Measurements from ENCODE around the gene IGFBP4.

Gene IGFBP4

GRCh38 chr17:40472733-40473452, 29.6 kb downstream of the IGFBP4 start:
- no peak for DNase-seq

GRCh38 chr17:40473573-40474365, 30.5 kb downstream of the IGFBP4 start:
- DNase-seq = no peak

GRCh38 chr17:40474419-40475002, 31.3 kb downstream of the IGFBP4 start:
- DNase-seq = no peak

- DNase-seq = no peak
These were observed 32.1 kb downstream of the IGFBP4 start for GRCh38 chr17:40475234-40475908.

- no peak for DNase-seq
These were observed 34.5 kb downstream of the IGFBP4 start for GRCh38 chr17:40477796-40478195.

DNA sequence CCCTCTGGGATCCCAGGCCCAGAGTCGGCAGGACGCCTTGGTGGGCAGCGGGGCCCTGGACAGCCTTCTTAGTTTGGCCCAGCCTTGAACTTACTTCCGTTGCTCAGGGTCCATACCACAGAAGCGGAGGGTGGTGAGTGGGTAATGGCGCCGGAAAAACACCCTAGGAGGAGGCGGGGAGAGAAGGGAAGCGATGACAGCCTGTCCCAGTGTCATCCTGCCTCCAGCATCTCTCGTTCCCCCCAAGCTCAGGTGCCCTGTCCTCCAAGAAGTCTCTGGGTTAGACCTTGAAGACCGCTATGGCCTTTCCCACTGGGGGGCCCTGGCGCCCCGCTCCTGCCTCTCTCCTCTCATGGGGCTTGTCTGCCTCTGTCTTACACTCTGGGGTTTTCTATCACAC, 35.2 kb downstream of the IGFBP4 start:
- no peak for DNase-seq

DNA sequence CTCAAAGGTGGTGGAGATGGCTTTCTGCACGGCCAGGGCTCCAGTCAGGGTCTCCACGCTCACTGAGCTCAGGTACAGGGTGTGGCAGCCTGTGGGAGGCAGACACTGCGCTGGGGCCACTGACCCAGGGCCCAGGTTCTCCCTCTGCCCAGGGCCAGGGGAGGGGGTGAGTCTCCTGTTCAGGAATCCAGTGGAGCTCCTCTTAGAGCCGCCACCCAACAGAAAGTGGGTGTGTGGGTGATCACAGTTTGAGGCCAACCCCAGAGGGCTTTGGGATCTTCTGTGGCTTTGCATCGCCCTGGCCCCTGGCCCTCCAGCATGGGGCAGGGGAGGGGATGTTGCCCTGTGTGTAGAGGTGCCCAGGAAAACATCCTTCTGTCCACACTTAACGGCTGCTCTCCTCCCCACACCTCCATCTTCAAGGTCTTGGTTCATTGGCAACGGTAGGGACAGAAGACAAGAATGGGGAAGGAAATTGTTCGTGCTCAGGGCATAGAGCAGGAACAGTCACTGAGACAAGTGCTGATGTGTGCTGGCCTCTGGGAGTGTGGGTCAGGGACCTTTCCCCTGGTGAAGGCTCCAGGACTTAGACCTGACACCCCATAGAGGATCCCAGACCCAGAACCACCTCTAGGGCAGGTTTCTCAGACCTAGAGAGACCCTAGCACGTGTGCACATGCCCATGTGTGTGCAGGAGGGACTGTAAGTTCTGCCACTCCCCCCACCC, 36.7 kb downstream of the IGFBP4 start:
- no peak for DNase-seq

- DNase-seq = peak in 1 of 2 experiments; percentile 29
These were observed 37.3 kb downstream of the IGFBP4 start for GRCh38 chr17:40480501-40481003.

- DNase-seq = no peak
These were observed 37.9 kb downstream of the IGFBP4 start for GRCh38 chr17:40481106-40481505.

GRCh38 chr17:40482722-40483121, 39.5 kb downstream of the IGFBP4 start:
- no peak for DNase-seq

DNA sequence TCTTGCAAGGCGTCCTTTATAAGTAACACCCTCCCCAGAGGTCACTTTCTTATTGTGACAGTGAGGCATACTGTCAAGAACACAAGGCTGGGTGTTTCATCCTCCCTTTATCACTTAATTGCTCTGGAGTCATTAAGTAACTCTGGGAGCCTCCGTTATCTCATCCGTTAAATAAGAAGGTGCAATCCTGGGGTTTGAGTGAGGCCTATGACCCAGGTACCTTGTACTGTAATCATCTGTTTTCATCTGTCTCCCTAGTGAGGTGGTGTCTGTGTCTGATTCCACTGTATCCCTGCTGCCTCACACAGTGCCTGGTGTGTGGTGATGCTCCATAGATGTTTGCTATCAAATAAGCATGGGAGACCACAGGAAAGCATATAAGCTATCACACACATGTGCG, 40.4 kb downstream of the IGFBP4 start:
- DNase-seq = no peak

- no peak for DNase-seq
These were observed 41.2 kb downstream of the IGFBP4 start for GRCh38 chr17:40484285-40484972.

- DNase-seq = no peak
These were observed 41.8 kb downstream of the IGFBP4 start for GRCh38 chr17:40484973-40485530.

DNA sequence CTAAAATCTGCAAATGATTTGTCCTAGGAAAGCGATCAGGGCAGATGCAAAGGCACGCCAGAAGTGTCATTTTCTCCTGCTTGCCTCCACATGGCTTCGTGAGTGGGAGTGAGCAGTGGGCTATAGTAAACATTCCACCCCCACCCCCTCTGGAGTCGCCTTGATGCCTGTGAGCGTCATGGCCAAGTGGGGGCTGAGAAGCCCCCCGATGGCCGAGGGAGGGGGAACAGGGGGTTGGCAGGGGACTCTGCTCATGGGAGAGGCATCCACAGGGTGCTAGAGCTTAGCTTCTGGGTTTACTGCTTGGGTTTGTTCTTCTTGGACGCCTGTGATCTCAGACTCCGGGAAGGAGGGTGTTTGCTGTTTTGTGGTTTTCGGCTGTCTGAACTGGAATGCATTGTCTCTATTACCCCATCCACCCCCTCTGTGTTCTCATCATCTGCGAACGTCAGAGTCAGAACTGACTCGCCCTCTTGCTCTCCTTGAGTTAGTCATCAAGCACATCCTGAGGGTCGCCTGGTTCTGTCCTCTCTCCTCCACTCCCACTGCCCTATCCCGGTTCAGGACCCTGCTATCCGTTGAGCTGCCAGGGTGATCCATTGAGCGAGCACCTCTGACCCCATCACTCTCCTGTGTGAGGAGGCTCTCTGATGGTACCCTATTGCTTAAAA, 42.7 kb downstream of the IGFBP4 start:
- no peak for DNase-seq

DNA sequence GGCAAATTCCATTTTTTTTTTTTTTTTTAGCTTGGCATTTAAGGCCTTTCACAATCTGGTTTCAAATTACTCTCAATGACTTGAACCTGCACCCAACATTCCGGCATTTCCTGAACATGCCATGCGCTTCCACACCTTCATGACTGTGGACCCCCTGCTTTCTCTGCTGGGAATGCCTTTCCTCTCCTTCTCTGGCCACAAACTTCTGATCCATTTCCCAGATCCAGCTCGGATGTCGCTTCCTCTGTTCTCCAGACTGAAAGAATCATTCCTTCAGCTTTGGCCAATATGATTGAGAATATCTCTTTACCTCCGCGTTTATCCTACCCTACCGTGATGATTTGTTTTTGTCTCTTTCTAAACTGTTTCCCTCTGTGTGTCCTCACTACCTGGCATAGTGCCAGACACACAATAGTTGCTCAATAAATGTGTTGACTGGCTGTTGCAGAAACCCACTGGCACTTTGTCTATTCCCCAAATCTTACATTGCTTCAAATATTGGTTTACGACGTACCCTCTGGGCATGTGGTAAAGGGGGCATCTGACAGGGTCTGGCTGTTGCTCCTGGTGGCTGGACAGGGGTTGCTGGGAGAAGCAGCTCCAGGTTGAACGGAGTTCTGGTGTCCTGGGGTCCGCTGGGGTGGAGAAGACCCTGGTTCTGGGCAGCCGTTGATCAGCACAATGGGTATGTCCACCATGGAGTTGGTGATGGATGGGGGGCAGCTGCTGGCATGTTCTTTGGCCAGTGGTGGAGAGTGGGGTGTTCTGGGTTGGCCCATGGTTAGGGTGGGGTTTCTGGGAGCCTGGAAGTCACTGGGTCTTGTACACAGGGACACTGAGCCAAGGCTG, 43.5 kb downstream of the IGFBP4 start:
- DNase-seq = no peak

GRCh38 chr17:40487371-40488020, 44.2 kb downstream of the IGFBP4 start:
- no peak for DNase-seq

DNA sequence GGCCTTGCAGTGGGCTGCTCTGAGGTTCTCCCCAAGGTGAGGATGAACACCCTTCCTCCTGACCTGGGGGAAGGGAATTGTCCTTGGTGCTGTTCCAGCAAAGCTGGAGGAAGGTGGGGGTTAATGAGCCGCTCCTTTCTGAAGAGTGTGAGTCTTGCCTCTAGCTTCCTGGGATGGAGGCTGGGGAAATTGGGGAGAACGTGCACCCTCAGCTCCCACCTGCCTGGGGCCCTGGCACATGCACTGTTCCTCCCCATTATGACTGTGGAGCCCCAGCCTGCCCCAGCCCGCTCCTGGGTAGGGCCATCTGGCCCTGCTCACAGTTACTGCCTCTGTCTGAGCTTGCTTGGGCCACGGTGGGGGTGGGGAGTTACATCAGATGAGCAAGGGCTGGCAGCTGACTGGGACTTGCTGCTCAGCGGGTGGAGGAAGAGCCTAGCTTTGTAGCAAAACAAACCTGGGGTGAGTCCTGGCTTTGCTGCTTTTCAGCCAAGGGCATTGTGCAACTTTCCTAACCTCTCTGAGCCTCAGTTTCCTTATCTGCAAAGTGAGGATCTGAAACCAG, 47.1 kb downstream of the IGFBP4 start:
- DNase-seq = peak in 1 of 2 experiments; percentile 30

DNA sequence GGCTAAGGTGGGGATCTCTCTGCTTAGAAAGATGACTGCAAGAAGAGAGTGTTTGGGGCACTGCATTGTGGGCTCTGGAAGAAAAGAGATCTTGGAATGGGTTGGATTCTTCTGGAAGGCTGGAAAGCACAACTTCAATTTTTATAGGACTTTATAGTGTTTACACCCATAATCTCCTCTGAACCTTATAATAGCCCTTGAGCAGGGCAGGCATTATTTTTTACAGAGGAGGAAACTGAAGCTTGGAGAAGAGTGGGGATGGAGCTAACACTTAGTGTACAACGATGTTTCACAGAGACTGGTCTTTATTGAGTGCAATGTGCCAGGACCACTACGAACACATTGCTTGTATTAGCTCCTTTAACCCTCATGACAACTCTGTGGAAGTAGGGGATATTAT, 47.7 kb downstream of the IGFBP4 start:
- no peak for DNase-seq

DNA sequence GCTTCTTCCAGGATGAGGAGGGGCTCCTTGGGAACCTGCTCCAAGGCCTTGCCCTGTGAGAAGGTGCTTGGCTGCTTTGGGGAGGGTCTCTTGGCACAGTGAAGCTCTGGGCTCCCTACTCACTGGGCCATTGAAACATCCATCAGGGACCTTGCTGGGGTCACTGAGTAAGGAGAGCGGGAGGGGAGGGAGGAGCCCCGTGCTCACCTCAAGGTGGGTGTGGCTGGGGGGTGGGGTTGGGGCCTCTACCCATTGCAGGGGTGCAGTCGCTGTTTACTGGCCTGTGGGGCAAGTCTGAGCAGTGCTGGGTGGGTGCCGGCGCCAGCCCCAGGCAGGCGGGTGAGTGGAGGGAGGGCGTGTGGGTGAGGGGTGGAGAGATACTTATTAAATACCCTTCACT, 48.2 kb downstream of the IGFBP4 start:
- DNase-seq = no peak

All from NCI-H2081 (cell line).